GM12878 (cell line): ENCODE data around the gene RNF115. TPM values are rescaled to one million over a fixed set of nuclear protein-coding genes. Genes with fewer than 3 reads are reported as not detected.

Experiments used
- BCL3 ChIP-seq: IDR thresholded peaks from 2 replicates; pipeline ENCODE4 v1.6.1; 2011; ENCODE audit warnings: borderline replicate concordance, low read depth, mild to moderate bottlenecking, moderate library complexity, low read length; ENCODE audit not compliant: insufficient read depth, poor library complexity, severe bottlenecking
- BCLAF1 ChIP-seq: fragments of 450-650 bp; IDR thresholded peaks from 2 replicates; pipeline ENCODE4 v1.6.1; 2017; ENCODE audit warnings: antibody characterized with exemption, mild to moderate bottlenecking, moderate library complexity
- BMI1 ChIP-seq: fragments of 450-650 bp; IDR thresholded peaks from 2 replicates; pipeline ENCODE4 v1.6.1; 2016; ENCODE audit warnings: mild to moderate bottlenecking, moderate library complexity, borderline replicate concordance
- CBFB ChIP-seq: IDR thresholded peaks from 2 replicates; pipeline ENCODE4 v1.6.1; 2016; ENCODE audit warnings: antibody characterized with exemption, low read depth
- E2F8 ChIP-seq: fragments of 450-650 bp; IDR thresholded peaks from 2 replicates; pipeline ENCODE4 v1.6.1; 2018; ENCODE audit warnings: mild to moderate bottlenecking, low read depth, moderate library complexity; ENCODE audit not compliant: partially characterized antibody
- EP300 ChIP-seq, 2 experiments: fragments of 150-350 bp in 1 of 2; IDR thresholded peaks; 2 replicates each; pipeline ENCODE4 v1.6.1; 2011 to 2012; ENCODE audit warnings: low read depth in 2 of 2, low read length in 2 of 2, borderline replicate concordance in 1 of 2, improper control_type of control experiment in 1 of 2, inconsistent platforms in 1 of 2; ENCODE audit not compliant: control insufficient read depth in 1 of 2
- ETV6 ChIP-seq, 2 experiments: fragments of 450-650 bp in 1 of 2; IDR thresholded peaks in 1 of 2; conservative IDR thresholded peaks in 1 of 2; 2 replicates each; pipeline ENCODE4 v1.6.1; 2014; ENCODE audit warnings: antibody characterized with exemption in 1 of 2, borderline replicate concordance in 1 of 2, low read depth in 1 of 2, mild to moderate bottlenecking in 1 of 2, moderate library complexity in 1 of 2
- PRDM15 ChIP-seq: fragments of 450-650 bp; formaldehyde crosslinking; IDR thresholded peaks from 2 replicates; pipeline ENCODE4 v1.4.0; 2020; ENCODE audit warnings: mild to moderate bottlenecking, moderate library complexity
- polyA plus RNA-seq, 11 experiments: library from polyadenylated mRNA; depleted of rRNA in 4 of 11; unstranded in 6 of 11; stranded (reverse) in 5 of 11; fragments of >200 nt; fragmentation: Nextera tagmentation in 4 of 11; fragmentation: Illumina TruSeq in 1 of 11; extraction: Ambion mirVana in 4 of 11; extraction: Trizol in 1 of 11; gene quantifications; 1 replicate in 1 of 11; 2 replicates in 10 of 11; pipeline versions ENCODE4 v1.2.1 to v1.2.3, GENCODE V29; 2011 to 2016; ENCODE audit warnings: inconsistent platforms in 2 of 11, missing spikeins in 2 of 11, low read depth in 1 of 11
- total RNA-seq, 4 experiments: library from RNA; depleted of rRNA in 3 of 4; stranded (reverse); fragments of >200 nt in 3 of 4; fragmentation: Illumina TruSeq in 1 of 4; extraction: Trizol in 1 of 4; gene quantifications; 2 replicates each; pipeline versions ENCODE4 v1.2.1 to v1.2.3, GENCODE V29; 2013 to 2021

Gene RNF115
- total and polyA plus RNA-seq, 10 of the 15 experiments (the other 5 are each of a cell fraction or from before 2014, with no cell fraction given): 3.4 to 22.0 (median 12.9) TPM

- TF ChIP-seq PRDM15 (CRISPR knock-in tag) (no peak), BMI1 (no peak), BCLAF1 (no peak), CBFB (peak; percentile 19; the same call in 1 of the 2 replicates), BCL3 (no peak), E2F8 (no peak), ETV6 (conservative IDR thresholded peaks at IDR 0.05 in 1 of 2, IDR thresholded peaks at IDR 0.05 in 1 of 2; ENCODE audit: borderline replicate concordance in 1 of 2, low read depth in 1 of 2) (no peak), EP300 (IDR thresholded peaks at IDR 0.05; ENCODE audit: borderline replicate concordance in 1 of 2, control insufficient read depth in 1 of 2, low read depth in 2 of 2, low read length in 2 of 2) (0 out of 4 replicates have a peak, but pooled peaks of 1 of the 2 experiments have one; percentile 12)
Measured at GRCh38 chr1:145858901-145859490, 35.1 kb upstream of the RNF115 start, which contains the start of gene PIAS3 (continued).
